Right ventricle myocardium inferior (tissue), 1 donor: Measurements from ENCODE around the gene SLC49A4. TPM values are rescaled to one million over a fixed set of nuclear protein-coding genes. Genes with fewer than 3 reads are reported as not detected.
A peak's percentile ranks its signal among the peaks of the same experiment; 100 is the strongest.

Source experiments
- ATAC-seq: fragments of 200-7000 bp; cut with Tn5 transposase; one replicate; pipeline ENCODE4 v1.9.1; 2020; ENCODE audit warnings: mild to moderate bottlenecking, moderate library complexity
- DNase-seq: peaks from one replicate; pipeline ENCODE4 v3.0.0; 2021; ENCODE audit errors: missing footprints
- intact Hi-C: fragments of 100-400 bp; cut with DNase I; formaldehyde crosslinking; loops from one replicate; pipeline ENCODE4 v1.11.0; 2022
- total RNA-seq: library from RNA; stranded (reverse); fragmentation: NEBNext Ultra II Directional; extraction: Animal tissue kit (Norgen Biotek cat#: 25700); gene quantifications from one replicate; pipeline ENCODE4 v1.2.1, GENCODE V29; 2021
- donor health status: DM: no; HTN: yes; CAD: no; lungs with severe emphysema.

Gene SLC49A4
- total RNA-seq, 1 donor from 2014 or later = 16.1 TPM

GRCh38 chr3:122886946-122887345, 92.1 kb downstream of the SLC49A4 start:
- ATAC-seq (no peak), DNase-seq (no peak)
- intact Hi-C loops = no loop called here

DNA sequence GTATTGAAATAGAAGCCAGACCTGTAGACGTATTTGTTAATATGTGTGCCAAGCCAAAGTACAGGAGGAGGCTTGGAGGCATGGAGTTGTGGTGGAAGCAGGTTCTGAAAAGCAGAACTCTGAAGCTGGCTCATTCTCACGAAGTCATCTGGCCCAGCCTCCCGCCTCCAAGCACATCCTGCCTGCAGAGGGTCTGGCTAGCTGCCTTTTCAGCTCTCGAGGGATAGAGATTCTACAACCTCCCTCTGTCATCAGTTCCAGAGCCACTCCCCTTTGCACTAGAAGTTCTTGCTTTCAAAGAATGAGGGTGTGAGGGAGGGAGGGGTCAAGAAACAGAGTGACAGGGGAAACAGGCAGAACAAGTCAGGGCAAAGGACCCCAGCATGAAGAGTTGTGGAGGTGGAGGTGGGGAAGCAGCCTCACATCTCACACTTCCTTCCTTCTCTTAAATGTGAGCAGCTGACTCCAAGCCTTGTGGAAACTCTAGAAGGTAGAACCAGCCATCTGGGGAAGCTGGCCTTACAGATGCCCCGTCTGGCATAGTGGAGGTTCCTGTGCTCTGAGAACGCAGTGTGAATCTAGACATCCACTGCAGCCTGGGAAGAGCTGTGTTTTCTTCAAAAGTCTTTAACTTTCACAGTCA, 95.3 kb downstream of the SLC49A4 start:
- intact Hi-C loops = no loop called here
- DNase-seq = no peak

DNA sequence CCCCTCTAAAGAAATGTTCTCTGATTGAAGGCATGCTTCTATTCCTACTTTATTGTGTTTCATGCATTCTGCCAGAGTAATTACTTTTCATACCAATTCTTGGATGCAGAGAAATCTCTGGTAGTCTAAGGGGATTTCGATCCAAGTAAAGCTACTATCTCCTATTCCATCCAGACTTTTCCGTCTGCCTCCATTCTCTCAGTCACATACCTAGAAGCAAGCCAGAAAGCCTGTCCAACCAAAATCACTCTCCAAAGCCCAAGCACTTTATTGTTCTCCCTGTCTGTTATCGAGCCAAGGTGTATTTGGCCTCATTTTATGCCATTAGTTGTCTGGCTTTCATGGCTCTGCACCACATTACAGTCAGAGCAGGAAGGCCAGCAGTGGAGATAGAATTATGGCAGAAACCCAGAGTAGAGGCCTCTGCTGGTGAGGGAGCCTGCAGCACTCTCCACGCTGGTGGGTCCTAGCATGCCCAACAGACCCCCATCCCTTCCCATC, 95.9 kb downstream of the SLC49A4 start:
- no peak for DNase-seq
- ATAC-seq = no peak
- intact Hi-C loops = no loop called here

More for the DNA sequence above, 95.3 kb downstream of the SLC49A4 start:
- peak; percentile 91 for ATAC-seq

- ATAC-seq (no peak), DNase-seq (no peak)
- intact Hi-C loops = no loop called here
Measured at GRCh38 chr3:122892118-122892960, 97.5 kb downstream of the SLC49A4 start.

DNA sequence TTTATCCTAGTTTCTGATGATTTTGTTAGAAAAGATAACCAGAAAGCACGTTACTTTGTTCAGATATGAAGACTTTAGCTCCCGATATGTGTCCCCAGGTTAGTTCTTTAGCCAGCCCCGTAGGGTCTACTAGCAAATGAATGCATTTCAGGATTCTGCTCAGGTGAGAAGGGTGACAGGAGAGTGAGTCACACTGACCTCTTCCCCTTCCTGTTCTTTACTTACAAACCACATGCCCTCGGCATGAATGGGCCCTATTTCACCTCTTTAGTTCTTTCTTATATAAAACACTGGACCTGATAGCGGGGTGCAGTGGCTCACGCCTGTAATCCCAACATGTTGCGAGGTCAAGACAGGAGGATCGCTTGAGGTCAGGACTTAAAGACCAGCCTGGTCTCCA, 98.4 kb downstream of the SLC49A4 start:
- intact Hi-C loops = no loop called here
- DNase-seq = no peak
- ATAC-seq = no peak

- DNase-seq (no peak), ATAC-seq (peak; percentile 76)
- intact Hi-C loops = no loop called here
Measured at GRCh38 chr3:122893754-122894668, 99.1 kb downstream of the SLC49A4 start.

DNA sequence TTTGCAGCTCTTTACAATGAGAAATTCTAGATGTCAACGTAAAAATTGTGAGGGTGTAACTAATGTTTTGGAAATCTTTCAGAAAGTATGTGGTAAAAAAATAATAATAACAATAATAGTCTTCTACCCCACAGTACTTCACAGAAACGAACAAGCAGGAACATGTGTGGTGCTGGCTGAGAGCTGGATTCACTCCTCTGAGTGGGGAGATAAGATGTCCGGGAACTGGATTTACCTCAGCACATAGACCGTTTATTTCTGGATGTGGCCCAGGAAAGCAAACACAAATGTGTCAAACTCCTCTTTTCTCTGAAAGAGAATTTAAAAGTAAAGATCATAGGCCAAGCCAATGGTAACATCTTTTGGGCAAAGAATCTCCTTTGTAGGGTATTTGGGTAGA, 103.4 kb downstream of the SLC49A4 start:
- intact Hi-C loops = no loop called here
- no peak for DNase-seq
- no peak for ATAC-seq

- no peak for DNase-seq
- intact Hi-C loops = no loop called here
- no peak for ATAC-seq
Measured at GRCh38 chr3:122902326-122902725, 107.5 kb downstream of the SLC49A4 start.

DNA sequence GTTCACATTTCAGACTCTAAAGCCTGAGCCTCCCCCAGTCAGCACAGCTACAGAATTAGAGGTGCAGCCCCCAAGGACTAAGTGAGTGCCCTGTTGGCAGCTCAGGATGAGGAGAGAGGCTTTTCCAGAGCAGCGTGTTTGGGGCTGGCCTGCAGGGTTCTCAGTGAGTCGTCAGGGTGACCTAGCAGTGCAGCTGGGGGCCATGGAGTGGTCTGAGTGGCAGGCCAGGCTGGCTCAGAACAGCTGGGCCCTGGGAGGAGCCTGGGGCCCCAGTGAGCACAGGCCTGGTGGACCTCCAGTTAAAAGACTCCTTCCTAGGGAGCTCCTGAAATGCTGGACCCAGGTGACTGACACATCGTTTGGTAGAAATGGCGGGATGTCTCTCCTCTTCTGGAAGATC, 108.3 kb downstream of the SLC49A4 start:
- intact Hi-C loops = no loop called here
- no peak for ATAC-seq
- no peak for DNase-seq

- intact Hi-C loops = no loop called here
- DNase-seq = no peak
- no peak for ATAC-seq
Measured at GRCh38 chr3:122907471-122907870, 112.6 kb downstream of the SLC49A4 start.

DNA sequence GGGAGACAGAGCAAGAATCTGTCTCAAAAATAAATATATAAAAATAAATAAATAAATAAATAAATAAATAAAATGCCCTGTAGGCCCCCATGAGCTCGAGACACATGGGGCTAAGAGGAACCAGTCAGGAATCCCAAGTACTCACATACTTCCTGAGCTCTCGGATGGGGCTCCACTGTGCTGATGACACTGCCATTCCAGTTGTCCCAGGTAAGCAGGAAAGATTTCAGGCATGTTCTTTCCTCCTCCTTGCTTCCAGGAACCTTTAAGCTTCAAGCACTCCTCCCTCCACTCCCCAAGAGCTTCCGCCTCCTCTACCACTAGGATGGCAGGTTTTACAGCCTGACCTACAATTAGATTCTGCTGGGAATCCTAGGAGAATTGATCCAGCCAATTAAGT, 113.4 kb downstream of the SLC49A4 start:
- intact Hi-C loops = no loop called here
- DNase-seq (no peak), ATAC-seq (no peak)

DNA sequence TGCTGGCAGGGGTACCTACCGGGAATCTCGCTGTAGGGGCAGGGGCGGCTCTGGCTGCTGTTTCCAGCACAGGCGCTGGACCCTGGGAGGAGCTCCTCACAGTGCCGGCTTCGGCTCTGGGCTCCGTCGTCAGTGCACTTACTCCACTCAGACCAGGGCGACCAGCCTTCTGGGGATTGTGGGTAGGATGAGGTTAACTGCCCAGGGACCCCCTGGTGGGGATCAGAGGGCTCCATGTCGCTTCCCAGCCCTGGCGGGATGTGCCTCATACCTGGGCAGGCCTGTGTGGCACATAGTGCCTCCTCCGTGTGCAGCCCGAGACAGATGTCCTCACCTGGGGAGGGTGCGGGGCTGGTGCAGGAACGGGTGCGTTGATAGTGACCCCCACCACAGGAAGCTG, 117.0 kb downstream of the SLC49A4 start:
- intact Hi-C loops = no loop called here
- ATAC-seq (no peak), DNase-seq (no peak)

DNA sequence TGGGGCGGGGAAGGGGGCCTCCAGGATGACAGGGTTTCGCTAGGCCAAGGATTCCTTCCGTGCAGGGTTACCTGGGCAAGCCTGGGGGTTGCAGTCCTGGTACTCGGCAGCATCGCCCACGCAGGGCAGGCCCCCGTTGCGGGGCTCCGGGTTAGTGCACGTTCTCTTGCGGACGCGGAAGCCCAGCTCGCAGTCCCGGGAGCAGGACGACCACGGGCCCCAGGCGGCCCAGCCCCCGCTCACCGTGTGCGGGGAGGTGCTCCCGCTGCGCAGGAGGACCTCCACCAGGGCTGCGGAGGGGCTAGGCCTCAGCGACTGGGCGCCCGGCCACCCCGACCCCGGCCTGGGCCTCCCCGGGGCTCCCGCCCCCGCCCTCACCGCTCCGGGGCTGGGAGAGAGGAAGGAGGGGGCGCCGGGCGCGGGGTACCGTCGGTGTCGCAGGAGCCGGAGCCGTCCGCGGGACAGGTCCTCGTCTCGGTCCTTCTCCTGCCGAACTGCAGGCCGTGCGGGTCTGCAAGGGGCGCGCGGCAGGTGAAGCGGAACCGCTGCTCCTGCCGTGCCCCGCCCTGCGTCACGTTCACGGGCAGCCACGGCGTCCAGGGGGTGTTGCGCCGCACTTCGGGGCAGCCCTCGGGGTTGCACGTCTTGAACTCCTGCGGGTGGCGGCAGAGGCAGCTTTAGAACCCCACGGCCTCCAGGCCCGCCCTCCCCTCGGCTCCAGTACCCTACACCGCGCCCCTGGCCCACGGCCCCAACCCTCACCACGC, 118.1 kb downstream of the SLC49A4 start:
- DNase-seq = no peak
- intact Hi-C loops = no loop called here

GRCh38 chr3:122913539-122914100, 118.8 kb downstream of the SLC49A4 start:
- ATAC-seq (no peak), DNase-seq (no peak)
- intact Hi-C loops = no loop called here

More for the DNA sequence above, 118.1 kb downstream of the SLC49A4 start:
- no peak for ATAC-seq

- intact Hi-C loops = no loop called here
- no peak for ATAC-seq
- DNase-seq = no peak
Measured at GRCh38 chr3:122915300-122916055, 120.6 kb downstream of the SLC49A4 start.

- DNase-seq = no peak
- intact Hi-C loops = no loop called here
Measured at GRCh38 chr3:122916084-122916483, 121.2 kb downstream of the SLC49A4 start.

DNA sequence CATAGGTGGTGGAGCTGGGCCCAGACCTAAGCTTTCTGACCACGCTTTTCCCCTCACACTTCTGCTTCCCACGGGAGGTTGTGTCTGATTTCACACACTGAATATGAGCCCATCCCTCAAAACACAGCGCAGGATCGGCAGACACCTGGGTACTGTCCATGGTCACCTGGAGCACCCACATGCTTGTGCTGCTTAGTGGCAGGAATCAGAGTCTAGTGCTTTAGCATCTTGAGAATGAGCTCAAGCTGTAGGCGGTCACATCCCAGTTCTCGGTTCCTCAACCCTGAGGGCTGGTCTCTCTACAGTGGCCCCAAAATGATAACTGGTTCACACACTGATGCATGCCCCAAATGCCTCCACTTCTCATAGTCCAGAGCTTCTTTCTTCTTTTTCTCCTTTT, 121.7 kb downstream of the SLC49A4 start:
- intact Hi-C loops = no loop called here
- ATAC-seq (no peak), DNase-seq (no peak)

More at GRCh38 chr3:122916084-122916483, 121.2 kb downstream of the SLC49A4 start:
- ATAC-seq = no peak
